PC-9 (cell line): ENCODE data around the gene IFNB1. TPM values are rescaled to one million over a fixed set of nuclear protein-coding genes. Genes with fewer than 3 reads are reported as not detected.

Experiments used
- BruUV-seq: library from RNA; stranded (reverse); fragments of 400-500 nt; replicated peaks from 2 replicates; lab custom pipeline; 2021; lab: Mats Ljungman, UMichigan
- CTCF ChIA-PET: fragments of 300-600 bp; sonication (Branson Sonifier 250); formaldehyde crosslinking; loops from one replicate; lab custom pipeline; 2022; ENCODE audit warnings: antibody characterized with exemption; lab: Charles Lee
- POLR2A ChIA-PET: fragments of 300-600 bp; sonication (Branson Sonifier 250); formaldehyde crosslinking; loops from one replicate; lab custom pipeline; 2022; ENCODE audit warnings: antibody characterized with exemption; ENCODE audit not compliant: unreplicated experiment; lab: Charles Lee
- DNase-seq, 2 experiments: peaks; one replicate each; pipeline versions ENCODE4 v3.0.0 to v3.0.0-alpha.2; 2015 to 2022; ENCODE audit warnings: mixed read lengths in 1 of 2
- H2AFZ ChIP-seq: fragments of 200-600 bp; sonication (generic); 2 replicates; pipeline ENCODE4 v1.8.1; 2017; ENCODE audit warnings: antibody characterized with exemption
- H3F3A ChIP-seq: fragments of 200-600 bp; sonication (generic); 2 replicates; pipeline ENCODE4 v1.8.1; 2017; ENCODE audit warnings: antibody characterized with exemption, mild to moderate bottlenecking, low read depth; ENCODE audit not compliant: insufficient read depth
- H3K27ac ChIP-seq: fragments of 200-600 bp; sonication (generic); 2 replicates; pipeline ENCODE4 v1.6.1; 2016; ENCODE audit warnings: mixed run types
- H3K27me3 ChIP-seq: fragments of 200-600 bp; sonication (generic); 2 replicates; pipeline ENCODE4 v1.6.1; 2016; ENCODE audit warnings: low read depth, mixed run types; ENCODE audit not compliant: insufficient read depth
- H3K36me3 ChIP-seq: fragments of 200-600 bp; sonication (generic); 2 replicates; pipeline ENCODE4 v1.6.1; 2016; ENCODE audit warnings: low read depth, mixed run types
- H3K4me1 ChIP-seq: fragments of 200-600 bp; sonication (generic); replicated peaks from 2 replicates; pipeline ENCODE4 v1.6.1; 2016; ENCODE audit warnings: mixed run types; ENCODE audit not compliant: insufficient read depth
- H3K4me2 ChIP-seq: fragments of 200-600 bp; sonication (generic); 2 replicates; pipeline ENCODE4 v1.6.1; 2017; ENCODE audit warnings: mixed run types
- H3K4me3 ChIP-seq: fragments of 200-600 bp; sonication (generic); 2 replicates; pipeline ENCODE4 v1.6.1; 2016; ENCODE audit warnings: mixed run types
- H3K79me2 ChIP-seq: fragments of 200-600 bp; sonication (generic); 2 replicates; pipeline ENCODE4 v1.6.1; 2017; ENCODE audit warnings: low read depth, mixed run types
- H3K9me2 ChIP-seq: fragments of 200-600 bp; sonication (generic); 2 replicates; pipeline ENCODE4 v1.8.1; 2017; ENCODE audit warnings: mild to moderate bottlenecking; ENCODE audit not compliant: insufficient read depth
- H3K9me3 ChIP-seq: fragments of 200-600 bp; sonication (generic); 2 replicates; pipeline ENCODE4 v1.8.1; 2016; ENCODE audit warnings: low read depth; ENCODE audit not compliant: insufficient read depth
- H4K20me1 ChIP-seq: fragments of 200-600 bp; sonication (generic); 2 replicates; pipeline ENCODE4 v1.8.1; 2017; ENCODE audit not compliant: insufficient read depth
- EZH2 ChIP-seq: fragments of 200-600 bp; sonication (generic); IDR thresholded peaks from 2 replicates; pipeline ENCODE4 v1.8.0; 2017; ENCODE audit warnings: antibody characterized with exemption, low read depth
- intact Hi-C: fragments of 100-400 bp; cut with micrococcal nuclease; formaldehyde crosslinking; loops from one replicate; pipeline ENCODE4 v1.10.0; 2022; ENCODE audit not compliant: unreplicated experiment
- total RNA-seq: library from RNA; stranded (reverse); gene quantifications from 2 replicates; pipeline ENCODE4 v1.2.3, GENCODE V29; 2021
- TF ChIP-seq, protein P1 (sequence below): fragments of 200-600 bp; sonication (generic); conservative IDR thresholded peaks from 2 replicates; pipeline ENCODE4 v1.6.1; 2017; ENCODE audit warnings: mixed run types, antibody characterized with exemption, mild to moderate bottlenecking, moderate library complexity

Gene IFNB1
- total RNA-seq, 1 experiment from 2014 or later = not detected

DNA sequence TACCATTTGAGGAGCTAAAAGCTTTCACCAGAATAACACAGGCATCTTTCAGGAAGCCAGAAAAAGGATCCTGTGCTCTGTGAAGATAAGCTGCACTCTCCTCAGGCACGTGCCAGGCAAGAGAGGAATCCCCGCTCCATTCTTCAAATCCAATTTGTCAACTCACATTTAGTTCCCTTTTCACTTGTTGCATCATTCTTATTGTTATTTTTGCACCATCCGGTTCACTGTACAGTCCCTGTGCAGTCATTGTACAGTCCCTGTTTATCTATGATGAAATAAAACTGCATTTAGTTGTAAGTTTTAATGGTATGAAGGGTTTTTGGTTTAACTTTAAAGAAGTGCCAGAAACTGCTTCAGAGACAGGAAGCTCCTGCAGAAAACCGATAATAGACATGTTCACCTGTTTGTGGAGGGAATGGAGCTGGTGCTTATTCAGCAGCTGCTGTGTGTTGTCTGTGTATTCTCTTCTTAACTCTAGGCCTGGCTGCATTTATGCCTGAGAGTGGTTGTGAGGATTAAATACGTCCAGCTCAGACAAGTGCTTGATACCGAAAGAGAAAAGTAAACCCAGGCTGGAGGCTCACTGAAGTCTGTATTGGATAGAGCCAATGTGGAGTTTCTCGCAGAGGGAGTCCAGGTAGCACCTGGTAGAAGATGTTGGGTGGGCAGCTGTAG, 41.5 kb upstream of the IFNB1 start:
- ChIA-PET CTCF (no interaction called here), POLR2A (no interaction called here)
- Histone ChIP-seq H3K4me2 (no peak overlapping the region), H3K27me3 (no peaks in the 10 kb centered on the region), H4K20me1 (no peaks in the 10 kb centered on the region), H3K36me3 (no peaks in the 10 kb centered on the region), H3K4me1 (no peaks in the 10 kb centered on the region), H2AFZ (no peak overlapping the region), H3K9me2 (no peaks in the 10 kb centered on the region), H3K79me2 (no peaks in the 10 kb centered on the region), H3K27ac (no peak overlapping the region), H3K4me3 (no peak overlapping the region), H3K9me3 (no peaks in the 10 kb centered on the region), H3F3A (no peaks in the 10 kb centered on the region)
- intact Hi-C loops = no loop called here
- no TSS peak for BruUV-seq
- DNase-seq = no peak
- TF ChIP-seq, protein P1, sequence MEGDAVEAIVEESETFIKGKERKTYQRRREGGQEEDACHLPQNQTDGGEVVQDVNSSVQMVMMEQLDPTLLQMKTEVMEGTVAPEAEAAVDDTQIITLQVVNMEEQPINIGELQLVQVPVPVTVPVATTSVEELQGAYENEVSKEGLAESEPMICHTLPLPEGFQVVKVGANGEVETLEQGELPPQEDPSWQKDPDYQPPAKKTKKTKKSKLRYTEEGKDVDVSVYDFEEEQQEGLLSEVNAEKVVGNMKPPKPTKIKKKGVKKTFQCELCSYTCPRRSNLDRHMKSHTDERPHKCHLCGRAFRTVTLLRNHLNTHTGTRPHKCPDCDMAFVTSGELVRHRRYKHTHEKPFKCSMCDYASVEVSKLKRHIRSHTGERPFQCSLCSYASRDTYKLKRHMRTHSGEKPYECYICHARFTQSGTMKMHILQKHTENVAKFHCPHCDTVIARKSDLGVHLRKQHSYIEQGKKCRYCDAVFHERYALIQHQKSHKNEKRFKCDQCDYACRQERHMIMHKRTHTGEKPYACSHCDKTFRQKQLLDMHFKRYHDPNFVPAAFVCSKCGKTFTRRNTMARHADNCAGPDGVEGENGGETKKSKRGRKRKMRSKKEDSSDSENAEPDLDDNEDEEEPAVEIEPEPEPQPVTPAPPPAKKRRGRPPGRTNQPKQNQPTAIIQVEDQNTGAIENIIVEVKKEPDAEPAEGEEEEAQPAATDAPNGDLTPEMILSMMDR = no peak
- no peak for TF ChIP-seq EZH2

DNA sequence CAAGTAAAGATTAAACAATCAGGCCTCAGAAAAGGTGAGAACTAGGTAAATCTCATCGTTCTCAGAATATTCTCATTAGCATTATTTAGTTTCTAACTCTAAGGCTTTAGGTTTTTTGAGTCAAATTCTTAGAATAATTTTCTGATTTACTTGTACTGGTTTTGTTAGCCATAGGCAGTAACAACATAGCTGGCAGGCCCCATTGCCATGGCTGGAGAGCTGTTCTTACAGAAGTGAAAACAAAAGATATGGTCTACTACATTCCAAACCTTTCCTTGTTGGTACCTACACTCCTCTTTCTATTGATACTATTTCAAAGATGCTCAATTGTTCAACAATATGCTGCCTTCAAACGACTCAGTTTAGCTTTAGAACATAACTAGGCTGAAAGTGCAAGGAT, 36.6 kb upstream of the IFNB1 start:
- ChIA-PET POLR2A (no interaction called here), CTCF (no interaction called here)
- no TSS peak for BruUV-seq

DNA sequence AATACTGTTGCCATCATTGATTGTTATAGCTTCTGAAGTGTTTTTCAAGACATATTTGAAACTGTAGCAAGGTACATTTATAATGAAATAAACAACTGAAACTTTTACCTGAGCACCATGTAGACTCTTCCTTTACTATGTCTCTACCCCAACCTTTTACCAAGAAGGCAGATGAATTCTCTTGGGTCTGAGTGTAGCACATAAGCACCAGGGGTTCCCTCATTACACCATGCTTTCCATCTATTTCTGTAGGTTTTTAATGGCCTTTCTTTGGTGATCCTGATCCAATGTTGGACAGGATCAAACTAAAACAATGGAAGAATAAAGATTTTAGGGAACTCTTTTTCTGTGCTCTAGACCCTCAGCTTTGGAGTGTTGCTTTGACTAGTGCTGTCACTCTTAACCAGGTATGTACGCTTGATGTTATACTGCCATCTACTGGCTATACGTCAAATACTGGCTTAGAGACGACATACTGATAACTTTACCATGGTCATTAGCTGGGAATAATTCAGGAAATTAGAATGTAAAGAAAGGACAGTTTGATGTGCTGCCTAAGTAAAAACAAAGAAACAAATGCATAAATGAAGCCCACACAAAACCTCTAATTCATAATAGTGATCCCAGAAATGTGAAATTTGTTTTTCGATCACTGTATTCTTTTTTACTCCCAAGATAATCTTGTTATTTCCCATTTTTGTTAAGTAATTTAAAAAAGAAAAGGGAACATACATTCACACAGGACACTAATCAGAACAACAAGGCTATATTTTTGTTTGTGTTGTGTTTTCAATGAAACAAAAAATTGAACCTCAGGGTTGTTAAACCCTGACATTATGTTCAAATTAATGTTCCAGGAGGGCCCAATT, 33.2 kb upstream of the IFNB1 start:
- ChIA-PET POLR2A (no interaction called here), CTCF (interaction anchor here (0.6 to 1.3 kb wide), 4 partner anchors 32 to 1880 kb away, joined by 3 to 7 read pairs (median 5); no protein-coding TSS in a partner anchor)
- peak; percentile 4 to 45 for DNase-seq
- Histone ChIP-seq H3K36me3 (no peaks in the 10 kb centered on the region), H2AFZ (no peak overlapping the region), H3K4me3 (no peak overlapping the region), H3K27ac (no peak overlapping the region), H4K20me1 (no peaks in the 10 kb centered on the region), H3K79me2 (no peaks in the 10 kb centered on the region), H3K27me3 (no peaks in the 10 kb centered on the region), H3F3A (no peaks in the 10 kb centered on the region), H3K4me2 (no peak overlapping the region), H3K9me2 (no peaks in the 10 kb centered on the region), H3K4me1 (no peaks in the 10 kb centered on the region), H3K9me3 (no peaks in the 10 kb centered on the region)
- no TSS peak for BruUV-seq
- intact Hi-C loops = loop anchor here (1.0 to 2.0 kb wide), 3 partner anchors 170 to 755 kb away; no protein-coding TSS in a partner anchor
- TF ChIP-seq, protein P1 = peak; percentile 82
- TF ChIP-seq EZH2 = no peak

More for the DNA sequence above, 36.6 kb upstream of the IFNB1 start:
- H3K79me2 ChIP-seq = no peaks in the 10 kb centered on the region
- H4K20me1 ChIP-seq = no peaks in the 10 kb centered on the region
- no peaks in the 10 kb centered on the region for H3K9me3 ChIP-seq
- no peaks in the 10 kb centered on the region for H3K27me3 ChIP-seq
- no peaks in the 10 kb centered on the region for H3F3A ChIP-seq
- intact Hi-C loops = no loop called here
- no peak overlapping the region for H2AFZ ChIP-seq
- no peak overlapping the region for H3K4me3 ChIP-seq
- H3K27ac ChIP-seq = no peak overlapping the region
- H3K9me2 ChIP-seq = no peaks in the 10 kb centered on the region
- DNase-seq = no peak
- no peak overlapping the region for H3K4me2 ChIP-seq
- H3K4me1 ChIP-seq = no peaks in the 10 kb centered on the region
- TF ChIP-seq EZH2 = no peak
- TF ChIP-seq, protein P1 = no peak
- no peaks in the 10 kb centered on the region for H3K36me3 ChIP-seq
